ENCODE data around the gene DMTF1. TPM values are rescaled to one million over a fixed set of nuclear protein-coding genes. Genes with fewer than 3 reads are reported as not detected.
A peak's percentile ranks its signal among the peaks of the same experiment; 100 is the strongest.
"Not testable (repeated sequence)": the region's sequence is repeated elsewhere in the genome, so short reads cannot be mapped to it uniquely, and the experiment has no call there.

Gene DMTF1
- total and polyA plus RNA-seq, 3 experiments from 2014 or later, result 33.5 to 69.0 (median 68.2) TPM

- H3K27ac ChIP-seq (ENCODE audit: low read depth, low read length); POLR2A ChIA-PET; H3K36me3 Mint-ChIP-seq; H3K9me3 ChIP-seq (ENCODE audit: low read length); H3K27me3 Mint-ChIP-seq; H3K4me3 Mint-ChIP-seq; DNase-seq; CTCF ChIA-PET; H3K36me3 ChIP-seq (ENCODE audit: insufficient read depth, low read length); H3K4me1 ChIP-seq (ENCODE audit: insufficient read depth, low read length); H3K9me3 Mint-ChIP-seq; H3K27me3 ChIP-seq (ENCODE audit: insufficient read depth, low read length, poor library complexity, severe bottlenecking); H3K4me1 Mint-ChIP-seq; H3K27ac Mint-ChIP-seq; H3K4me3 ChIP-seq (ENCODE audit: low read length): not testable (repeated sequence)
These were observed 38.3 kb upstream of the DMTF1 start for GRCh38 chr7:87113904-87114303.

- H3K9me3 Mint-ChIP-seq; H3K27me3 Mint-ChIP-seq; H3K36me3 ChIP-seq (ENCODE audit: insufficient read depth, low read length); H3K36me3 Mint-ChIP-seq; H3K4me3 ChIP-seq (ENCODE audit: low read length); H3K27ac Mint-ChIP-seq; H3K4me1 ChIP-seq (ENCODE audit: insufficient read depth, low read length); H3K27me3 ChIP-seq (ENCODE audit: insufficient read depth, low read length, poor library complexity, severe bottlenecking); DNase-seq; H3K4me1 Mint-ChIP-seq; H3K27ac ChIP-seq (ENCODE audit: low read depth, low read length); H3K9me3 ChIP-seq (ENCODE audit: low read length); CTCF ChIA-PET; POLR2A ChIA-PET; H3K4me3 Mint-ChIP-seq: not testable (repeated sequence)
These were observed 36.5 kb upstream of the DMTF1 start for GRCh38 chr7:87115772-87116171.

- no peak overlapping the region for H3K27ac ChIP-seq (ENCODE audit: low read depth, low read length)
- ChIA-PET CTCF (no interaction called here), POLR2A (no interaction called here)
- no peak overlapping the region for H3K4me3 ChIP-seq (ENCODE audit: low read length)
- Mint-ChIP-seq H3K9me3 (peaks cover 0 to 2% (median 0%) of the 10 kb centered on the region in 5 donors), H3K4me3 (no peak overlapping the region), H3K27me3 (peaks cover 0 to 2% of the 10 kb centered on the region in 2 donors), H3K4me1 (no peaks in the 10 kb centered on the region), H3K27ac (no peak overlapping the region), H3K36me3 (peaks cover 0 to 3% (median 0%) of the 10 kb centered on the region in 3 donors)
- no peaks in the 10 kb centered on the region for H3K4me1 ChIP-seq (ENCODE audit: insufficient read depth, low read length)
- H3K36me3 ChIP-seq (ENCODE audit: insufficient read depth, low read length), result no peaks in the 10 kb centered on the region
- no peaks in the 10 kb centered on the region for H3K27me3 ChIP-seq (ENCODE audit: insufficient read depth, low read length, poor library complexity, severe bottlenecking)
- H3K9me3 ChIP-seq (ENCODE audit: low read length), result no peaks in the 10 kb centered on the region
- no peak for DNase-seq
These were observed 35.9 kb upstream of the DMTF1 start for GRCh38 chr7:87116315-87116714.

- H3K27ac Mint-ChIP-seq, result no peak overlapping the region
- ChIA-PET CTCF (no interaction called here), POLR2A (no interaction called here)
- no peaks in the 10 kb centered on the region for H3K36me3 Mint-ChIP-seq
- H3K9me3 Mint-ChIP-seq, result no peaks in the 10 kb centered on the region
- Histone ChIP-seq H3K27me3 (ENCODE audit: insufficient read depth, low read length, poor library complexity, severe bottlenecking) (no peaks in the 10 kb centered on the region), H3K4me3 (ENCODE audit: low read length) (no peak overlapping the region), H3K4me1 (ENCODE audit: insufficient read depth, low read length) (no peaks in the 10 kb centered on the region), H3K9me3 (ENCODE audit: low read length) (no peaks in the 10 kb centered on the region), H3K27ac (ENCODE audit: low read depth, low read length) (no peak overlapping the region), H3K36me3 (ENCODE audit: insufficient read depth, low read length) (no peaks in the 10 kb centered on the region)
- H3K4me1 Mint-ChIP-seq, result no peaks in the 10 kb centered on the region
- DNase-seq, result no peak
- H3K4me3 Mint-ChIP-seq, result no peak overlapping the region
- H3K27me3 Mint-ChIP-seq, result peaks cover 0 to 2% of the 10 kb centered on the region in 2 donors
These were observed 32.7 kb upstream of the DMTF1 start for GRCh38 chr7:87119581-87119980.

- H3K27ac ChIP-seq (ENCODE audit: low read depth, low read length), result no peak overlapping the region
- H3K4me3 ChIP-seq (ENCODE audit: low read length), result no peak overlapping the region
- no peaks in the 10 kb centered on the region for H3K9me3 ChIP-seq (ENCODE audit: low read length)
- H3K27me3 ChIP-seq (ENCODE audit: insufficient read depth, low read length, poor library complexity, severe bottlenecking), result no peaks in the 10 kb centered on the region
- ChIA-PET POLR2A (no interaction called here), CTCF (no interaction called here)
- Mint-ChIP-seq H3K36me3 (no peaks in the 10 kb centered on the region), H3K9me3 (no peaks in the 10 kb centered on the region), H3K27me3 (no peaks in the 10 kb centered on the region), H3K4me3 (no peak overlapping the region), H3K4me1 (no peaks in the 10 kb centered on the region), H3K27ac (peak overlapping the region in 1 of 8 donors; percentile 50)
- DNase-seq, result no peak
- no peaks in the 10 kb centered on the region for H3K4me1 ChIP-seq (ENCODE audit: insufficient read depth, low read length)
- no peaks in the 10 kb centered on the region for H3K36me3 ChIP-seq (ENCODE audit: insufficient read depth, low read length)
These were observed 29.1 kb upstream of the DMTF1 start for GRCh38 chr7:87123105-87123504.

- Histone ChIP-seq H3K36me3 (ENCODE audit: insufficient read depth, low read length) (no peaks in the 10 kb centered on the region), H3K4me1 (ENCODE audit: insufficient read depth, low read length) (no peaks in the 10 kb centered on the region), H3K27ac (ENCODE audit: low read depth, low read length) (no peak overlapping the region), H3K27me3 (ENCODE audit: insufficient read depth, low read length, poor library complexity, severe bottlenecking) (no peaks in the 10 kb centered on the region), H3K9me3 (ENCODE audit: low read length) (no peaks in the 10 kb centered on the region), H3K4me3 (ENCODE audit: low read length) (no peak overlapping the region)
- no peak overlapping the region for H3K4me3 Mint-ChIP-seq
- H3K27me3 Mint-ChIP-seq, result peaks cover 0 to 3% of the 10 kb centered on the region in 2 donors
- no peak overlapping the region for H3K27ac Mint-ChIP-seq
- DNase-seq, result no peak
- CTCF ChIA-PET, result no interaction called here
- POLR2A ChIA-PET, result no interaction called here
- no peaks in the 10 kb centered on the region for H3K9me3 Mint-ChIP-seq
- no peaks in the 10 kb centered on the region for H3K4me1 Mint-ChIP-seq
- no peaks in the 10 kb centered on the region for H3K36me3 Mint-ChIP-seq
These were observed 25.2 kb upstream of the DMTF1 start for GRCh38 chr7:87127019-87127418.

- Mint-ChIP-seq H3K36me3 (no peaks in the 10 kb centered on the region), H3K9me3 (no peaks in the 10 kb centered on the region), H3K4me1 (no peaks in the 10 kb centered on the region), H3K4me3 (no peak overlapping the region), H3K27me3 (peaks cover 3 to 6% of the 10 kb centered on the region in 2 donors), H3K27ac (no peak overlapping the region)
- no peaks in the 10 kb centered on the region for H3K27me3 ChIP-seq (ENCODE audit: insufficient read depth, low read length, poor library complexity, severe bottlenecking)
- no peaks in the 10 kb centered on the region for H3K36me3 ChIP-seq (ENCODE audit: insufficient read depth, low read length)
- no peak overlapping the region for H3K4me3 ChIP-seq (ENCODE audit: low read length)
- no peak for DNase-seq
- POLR2A ChIA-PET, result no interaction called here
- no peaks in the 10 kb centered on the region for H3K9me3 ChIP-seq (ENCODE audit: low read length)
- H3K27ac ChIP-seq (ENCODE audit: low read depth, low read length), result no peak overlapping the region
- CTCF ChIA-PET, result no interaction called here
- no peaks in the 10 kb centered on the region for H3K4me1 ChIP-seq (ENCODE audit: insufficient read depth, low read length)
These were observed 23.4 kb upstream of the DMTF1 start for GRCh38 chr7:87128861-87129267.

GRCh38 chr7:87129332-87129731 lies 22.9 kb upstream of the DMTF1 start:
- H3K9me3 ChIP-seq (ENCODE audit: low read length), result no peaks in the 10 kb centered on the region
- no peak overlapping the region for H3K27ac ChIP-seq (ENCODE audit: low read depth, low read length)
- DNase-seq, result no peak
- H3K36me3 Mint-ChIP-seq, result no peaks in the 10 kb centered on the region
- no peaks in the 10 kb centered on the region for H3K9me3 Mint-ChIP-seq
- H3K27me3 ChIP-seq (ENCODE audit: insufficient read depth, low read length, poor library complexity, severe bottlenecking), result no peaks in the 10 kb centered on the region
- no peaks in the 10 kb centered on the region for H3K4me1 Mint-ChIP-seq
- H3K36me3 ChIP-seq (ENCODE audit: insufficient read depth, low read length), result no peaks in the 10 kb centered on the region
- no peaks in the 10 kb centered on the region for H3K4me1 ChIP-seq (ENCODE audit: insufficient read depth, low read length)
- peaks cover 6 to 8% of the 10 kb centered on the region in 2 donors for H3K27me3 Mint-ChIP-seq
- no peak overlapping the region for H3K27ac Mint-ChIP-seq
- no peak overlapping the region for H3K4me3 Mint-ChIP-seq
- H3K4me3 ChIP-seq (ENCODE audit: low read length), result no peak overlapping the region
- CTCF ChIA-PET, result no interaction called here
- POLR2A ChIA-PET, result no interaction called here

- no peak overlapping the region for H3K27ac ChIP-seq (ENCODE audit: low read depth, low read length)
- no peaks in the 10 kb centered on the region for H3K9me3 ChIP-seq (ENCODE audit: low read length)
- H3K4me3 ChIP-seq (ENCODE audit: low read length), result no peak overlapping the region
- Mint-ChIP-seq H3K4me1 (no peaks in the 10 kb centered on the region), H3K4me3 (no peak overlapping the region), H3K27ac (peak overlapping the region in 1 of 8 donors; percentile 4), H3K36me3 (no peaks in the 10 kb centered on the region), H3K27me3 (peaks cover 6 to 10% of the 10 kb centered on the region in 2 donors), H3K9me3 (no peaks in the 10 kb centered on the region)
- H3K36me3 ChIP-seq (ENCODE audit: insufficient read depth, low read length), result no peaks in the 10 kb centered on the region
- no peaks in the 10 kb centered on the region for H3K27me3 ChIP-seq (ENCODE audit: insufficient read depth, low read length, poor library complexity, severe bottlenecking)
- ChIA-PET POLR2A (no interaction called here), CTCF (no interaction called here)
- no peak for DNase-seq
- H3K4me1 ChIP-seq (ENCODE audit: insufficient read depth, low read length), result no peaks in the 10 kb centered on the region
These were observed 22.4 kb upstream of the DMTF1 start for GRCh38 chr7:87129848-87130247.
